GM12878 (cell line): Measurements from ENCODE around the gene COQ4. TPM values are rescaled to one million over a fixed set of nuclear protein-coding genes. Genes with fewer than 3 reads are reported as not detected.
"Not testable (repeated sequence)": the region's sequence is repeated elsewhere in the genome, so short reads cannot be mapped to it uniquely, and the experiment has no call there.

Experiments
- ATAC-seq: fragments of 200-7000 bp; cut with Tn5 transposase; 3 replicates; pipeline ENCODE4 v1.9.1; 2020; ENCODE audit warnings: mild to moderate bottlenecking, moderate library complexity
- BruUV-seq: library from RNA; stranded (reverse); fragments of 400-500 nt; replicated peaks from 2 replicates; lab custom pipeline; 2021; lab: Mats Ljungman, UMichigan
- CTCF ChIA-PET: fragments of 300-600 bp; sonication (Branson Sonifier 250); formaldehyde crosslinking; extraction: SDS; loops from one replicate; lab custom pipeline; 2021; ENCODE audit warnings: inconsistent platforms; lab: Yijun Ruan, JAX
- POLR2A ChIA-PET: fragments of 350-600 bp; formaldehyde crosslinking; extraction: SDS; loops from one replicate; lab custom pipeline; 2021; ENCODE audit warnings: inconsistent platforms; lab: Charles Lee
- RAD21 ChIA-PET: fragments of 300-600 bp; sonication (Branson Sonifier 250); formaldehyde crosslinking; loops from one replicate; lab custom pipeline; 2023; ENCODE audit warnings: antibody characterized with exemption; ENCODE audit not compliant: unreplicated experiment; lab: Charles Lee
- SMC1A ChIA-PET: fragments of 300-600 bp; sonication (Branson Sonifier 250); formaldehyde crosslinking; loops from one replicate; lab custom pipeline; 2023; ENCODE audit not compliant: unreplicated experiment, uncharacterized antibody; lab: Charles Lee
- DNase-seq: peaks from one replicate; pipeline ENCODE4 v3.0.0-alpha.2; 2011; ENCODE audit warnings: low read depth, low spot score
- FAIRE-seq: peaks from 3 replicates; lab custom pipeline; 2011; peaks lifted over from hg19 to GRCh38; lab: Jason Lieb, UNC
- H2AFZ ChIP-seq: 2 replicates; pipeline ENCODE4 v1.6.0; 2011; ENCODE audit warnings: low read depth, low read length, control low read depth; ENCODE audit not compliant: control insufficient read depth
- H3K27ac ChIP-seq: 2 replicates; pipeline ENCODE4 v1.5.1; 2011; ENCODE audit warnings: control low read depth; ENCODE audit not compliant: control insufficient read depth, insufficient read depth
- H3K27me3 ChIP-seq, 2 experiments: replicated peaks in 1 of 2; 2 replicates each; pipeline versions ENCODE4 v1.6.0 to v1.6.1; 2011; ENCODE audit warnings: low read length in 1 of 2; ENCODE audit not compliant: control insufficient read depth in 2 of 2, insufficient read depth in 2 of 2
- H3K36me3 ChIP-seq, 2 experiments: 2 replicates each; pipeline ENCODE4 v1.5.1; 2011; ENCODE audit warnings: low read length in 1 of 2; ENCODE audit not compliant: control insufficient read depth in 2 of 2, insufficient read depth in 2 of 2
- H3K4me1 ChIP-seq: 2 replicates; pipeline ENCODE4 v1.6.1; 2011; ENCODE audit warnings: mild to moderate bottlenecking, low read length, moderate library complexity, mixed read lengths; ENCODE audit not compliant: control insufficient read depth, insufficient read depth
- H3K4me2 ChIP-seq: 2 replicates; pipeline ENCODE4 v1.6.0; 2011; ENCODE audit warnings: control low read depth; ENCODE audit not compliant: control insufficient read depth, insufficient read depth
- H3K4me3 ChIP-seq: fragments of 200-600 bp; sonication (generic); 2 replicates; pipeline ENCODE4 v1.5.1; 2016
- H3K79me2 ChIP-seq: 2 replicates; pipeline ENCODE4 v1.6.0; 2011; ENCODE audit warnings: low read length; ENCODE audit not compliant: control insufficient read depth, insufficient read depth
- H3K9ac ChIP-seq: 2 replicates; pipeline ENCODE4 v1.8.0; 2011; ENCODE audit warnings: low read length, control low read depth, mixed read lengths; ENCODE audit not compliant: control insufficient read depth, insufficient read depth
- H3K9me3 ChIP-seq: replicated peaks from 3 replicates; pipeline ENCODE4 v1.5.1; 2011; ENCODE audit warnings: mild to moderate bottlenecking, low read length; ENCODE audit not compliant: control insufficient read depth, insufficient read depth
- H4K20me1 ChIP-seq: 2 replicates; pipeline ENCODE4 v1.6.0; 2011; ENCODE audit not compliant: control insufficient read depth, insufficient read depth
- ETV6 ChIP-seq, 2 experiments: fragments of 450-650 bp in 1 of 2; IDR thresholded peaks in 1 of 2; conservative IDR thresholded peaks in 1 of 2; 2 replicates each; pipeline ENCODE4 v1.6.1; 2014; ENCODE audit warnings: antibody characterized with exemption in 1 of 2, borderline replicate concordance in 1 of 2, low read depth in 1 of 2, mild to moderate bottlenecking in 1 of 2, moderate library complexity in 1 of 2
- HDAC6 ChIP-seq: fragments of 200-600 bp; sonication (generic); IDR thresholded peaks from one replicate; pipeline ENCODE4 v1.8.0; 2017; ENCODE audit warnings: antibody characterized with exemption; ENCODE audit not compliant: unreplicated experiment
- NBN ChIP-seq: fragments of 450-650 bp; IDR thresholded peaks from 2 replicates; pipeline ENCODE4 v1.6.1; 2016
- RCOR1 ChIP-seq: conservative IDR thresholded peaks from 2 replicates; pipeline ENCODE4 v1.6.1; 2012; ENCODE audit warnings: low read depth, low read length, improper control_type of control experiment
- SREBF1 ChIP-seq: IDR thresholded peaks from 2 replicates; pipeline ENCODE4 v1.6.1; 2012; ENCODE audit warnings: mild to moderate bottlenecking, low read length
- WGBS: methylation state at CpG from one replicate; pipeline ENCODE4 v1.1.6; 2016; ENCODE audit warnings: low lambda C conversion rate; ENCODE audit not compliant: insufficient replicate concordance, insufficient coverage; ENCODE audit errors: missing lambda C conversion rate; 5-methylcytosine and 5-hydroxymethylcytosine counted together
- in situ Hi-C: fragments of 300-500 bp; cut with MboI; formaldehyde crosslinking; loops from 9 replicates; pipeline ENCODE4 v1.14.3; 2018; ENCODE audit warnings: mixed read lengths
- intact Hi-C: fragments of 100-400 bp; cut with micrococcal nuclease; formaldehyde crosslinking; loops from one replicate; pipeline ENCODE4 v1.14.2; 2022; ENCODE audit not compliant: unreplicated experiment
- polyA plus RNA-seq, 11 experiments: library from polyadenylated mRNA; depleted of rRNA in 4 of 11; unstranded in 6 of 11; stranded (reverse) in 5 of 11; fragments of >200 nt; fragmentation: Nextera tagmentation in 4 of 11; fragmentation: Illumina TruSeq in 1 of 11; extraction: Ambion mirVana in 4 of 11; extraction: Trizol in 1 of 11; gene quantifications; 1 replicate in 1 of 11; 2 replicates in 10 of 11; pipeline versions ENCODE4 v1.2.1 to v1.2.3, GENCODE V29; 2011 to 2016; ENCODE audit warnings: inconsistent platforms in 2 of 11, missing spikeins in 2 of 11, low read depth in 1 of 11
- total RNA-seq, 4 experiments: library from RNA; depleted of rRNA in 3 of 4; stranded (reverse); fragments of >200 nt in 3 of 4; fragmentation: Illumina TruSeq in 1 of 4; extraction: Trizol in 1 of 4; gene quantifications; 2 replicates each; pipeline versions ENCODE4 v1.2.1 to v1.2.3, GENCODE V29; 2013 to 2021
- TF ChIP-seq, protein P1 (sequence below): fragments of 450-650 bp; IDR thresholded peaks from 2 replicates; pipeline ENCODE4 v1.6.1; 2017; ENCODE audit warnings: mild to moderate bottlenecking, moderate library complexity

Gene COQ4
- total and polyA plus RNA-seq, 10 of the 15 experiments (the other 5 are each of a cell fraction or from before 2014, with no cell fraction given), result 3.8 to 64.1 (median 38.6) TPM

DNA sequence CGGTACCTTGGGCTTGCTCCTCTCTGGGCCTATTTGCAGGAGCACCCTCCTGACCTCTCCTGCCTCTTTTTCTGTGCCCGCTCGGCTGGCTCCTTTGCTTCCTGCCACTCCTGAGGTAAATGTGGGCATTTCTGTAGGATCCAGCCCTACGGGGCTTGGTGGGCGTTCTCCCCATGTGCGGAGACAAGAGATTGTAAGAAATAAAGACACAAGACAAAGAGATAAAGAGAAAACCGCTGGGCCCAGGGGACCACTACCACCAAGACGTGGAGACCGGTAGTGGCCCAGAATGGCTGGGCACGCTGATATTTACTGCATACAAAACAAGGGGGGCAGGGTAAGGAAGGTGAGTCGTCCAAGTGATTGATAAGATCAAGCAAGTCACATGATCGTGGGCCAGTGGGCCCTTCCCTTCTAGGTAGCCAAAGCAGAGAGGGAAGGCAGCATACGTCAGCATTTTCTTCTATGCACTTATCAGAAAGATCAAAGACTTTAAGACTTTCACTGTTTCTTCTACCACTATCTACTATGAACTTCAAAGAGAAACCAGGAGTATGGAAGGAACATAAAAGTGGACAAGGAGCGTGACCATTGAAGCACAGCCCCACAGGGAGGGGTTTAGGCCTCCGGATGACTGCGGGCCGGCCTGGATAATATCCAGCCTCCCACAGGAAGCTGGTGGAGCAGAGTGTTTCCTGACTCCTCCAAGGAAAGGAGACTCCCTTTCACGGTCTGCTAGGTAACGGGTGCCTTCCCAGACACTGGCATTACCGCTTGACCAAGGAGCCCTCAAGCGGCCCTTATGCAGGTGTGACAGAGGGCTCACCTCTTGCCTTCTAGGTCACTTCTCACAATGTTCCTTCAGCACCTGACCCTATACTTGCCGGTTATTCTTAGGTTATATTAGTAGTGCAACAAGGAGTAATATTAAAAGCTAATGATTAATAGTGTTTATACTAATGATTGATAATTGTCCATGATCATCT lies 43.3 kb upstream of the COQ4 start:
- H4K20me1 ChIP-seq, FAIRE-seq, H3K9ac ChIP-seq, DNase-seq, CTCF ChIA-PET, intact Hi-C loops, H3K27me3 ChIP-seq, H3K36me3 ChIP-seq, RAD21 ChIA-PET, in situ Hi-C loops, ATAC-seq, H3K27ac ChIP-seq, H3K4me1 ChIP-seq, SMC1A ChIA-PET, BruUV-seq, H3K4me3 ChIP-seq, H3K4me2 ChIP-seq, H2AFZ ChIP-seq, H3K9me3 ChIP-seq: not testable (repeated sequence)
- POLR2A ChIA-PET, result interaction anchor here (0.5 to 0.6 kb wide), 2 partner anchors 77 to 157 kb away, joined by 4 to 7 read pairs; no protein-coding TSS in a partner anchor
- 89% methylated on average over 22 of the region's 22 CpGs for WGBS
- peaks cover 17% of the 10 kb centered on the region for H3K79me2 ChIP-seq

DNA sequence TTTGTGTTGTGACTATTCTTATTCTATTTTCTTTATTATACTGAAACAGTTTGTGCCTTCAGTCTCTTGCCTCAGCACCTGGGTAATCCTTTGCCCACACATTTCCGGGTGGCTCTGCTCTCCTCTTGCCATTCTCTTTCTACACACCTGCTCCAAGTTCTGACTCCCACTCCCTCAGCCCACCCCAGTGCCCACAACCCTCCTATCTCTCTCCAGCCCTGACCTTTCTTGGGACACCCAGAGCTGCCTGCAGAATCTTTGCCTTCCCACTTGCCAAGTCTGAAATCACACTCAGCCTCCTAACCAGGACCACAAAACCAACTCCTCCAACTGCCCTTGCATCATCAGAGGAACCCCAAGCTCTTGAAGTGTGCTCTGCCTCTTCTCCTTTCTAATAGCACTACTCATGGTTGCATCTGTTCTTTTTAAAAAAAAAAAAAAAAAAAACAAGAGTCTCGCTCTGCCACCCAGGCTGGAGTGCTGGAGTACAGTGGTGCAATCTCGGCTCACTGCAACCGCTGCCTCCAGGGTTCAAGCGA lies 42.5 kb upstream of the COQ4 start:
- no peak for DNase-seq
- Histone ChIP-seq H3K79me2 (peaks cover 10% of the 10 kb centered on the region), H3K4me3 (no peak overlapping the region), H3K36me3 (no peaks in the 10 kb centered on the region), H3K9me3 (no peaks in the 10 kb centered on the region), H2AFZ (no peak overlapping the region), H3K4me1 (no peaks in the 10 kb centered on the region), H3K27ac (no peak overlapping the region), H3K9ac (no peak overlapping the region), H4K20me1 (no peaks in the 10 kb centered on the region), H3K27me3 (no peaks in the 10 kb centered on the region; a peak in 1 of 4 replicates), H3K4me2 (no peak overlapping the region)
- ChIA-PET RAD21 (no interaction called here), POLR2A (interaction anchor here (0.6 to 0.7 kb wide), 2 partner anchors 25 to 157 kb away, joined by 6 to 7 read pairs; no protein-coding TSS in a partner anchor), CTCF (no interaction called here), SMC1A (no interaction called here)
- no peak for TF ChIP-seq ETV6 (conservative IDR thresholded peaks at IDR 0.05 in 1 of 2, IDR thresholded peaks at IDR 0.05 in 1 of 2; ENCODE audit: borderline replicate concordance in 1 of 2, low read depth in 1 of 2)
- no peak for TF ChIP-seq RCOR1
- no peak for TF ChIP-seq SREBF1
- TF ChIP-seq HDAC6, result no peak
- TF ChIP-seq NBN, result no peak
- TF ChIP-seq, protein P1, sequence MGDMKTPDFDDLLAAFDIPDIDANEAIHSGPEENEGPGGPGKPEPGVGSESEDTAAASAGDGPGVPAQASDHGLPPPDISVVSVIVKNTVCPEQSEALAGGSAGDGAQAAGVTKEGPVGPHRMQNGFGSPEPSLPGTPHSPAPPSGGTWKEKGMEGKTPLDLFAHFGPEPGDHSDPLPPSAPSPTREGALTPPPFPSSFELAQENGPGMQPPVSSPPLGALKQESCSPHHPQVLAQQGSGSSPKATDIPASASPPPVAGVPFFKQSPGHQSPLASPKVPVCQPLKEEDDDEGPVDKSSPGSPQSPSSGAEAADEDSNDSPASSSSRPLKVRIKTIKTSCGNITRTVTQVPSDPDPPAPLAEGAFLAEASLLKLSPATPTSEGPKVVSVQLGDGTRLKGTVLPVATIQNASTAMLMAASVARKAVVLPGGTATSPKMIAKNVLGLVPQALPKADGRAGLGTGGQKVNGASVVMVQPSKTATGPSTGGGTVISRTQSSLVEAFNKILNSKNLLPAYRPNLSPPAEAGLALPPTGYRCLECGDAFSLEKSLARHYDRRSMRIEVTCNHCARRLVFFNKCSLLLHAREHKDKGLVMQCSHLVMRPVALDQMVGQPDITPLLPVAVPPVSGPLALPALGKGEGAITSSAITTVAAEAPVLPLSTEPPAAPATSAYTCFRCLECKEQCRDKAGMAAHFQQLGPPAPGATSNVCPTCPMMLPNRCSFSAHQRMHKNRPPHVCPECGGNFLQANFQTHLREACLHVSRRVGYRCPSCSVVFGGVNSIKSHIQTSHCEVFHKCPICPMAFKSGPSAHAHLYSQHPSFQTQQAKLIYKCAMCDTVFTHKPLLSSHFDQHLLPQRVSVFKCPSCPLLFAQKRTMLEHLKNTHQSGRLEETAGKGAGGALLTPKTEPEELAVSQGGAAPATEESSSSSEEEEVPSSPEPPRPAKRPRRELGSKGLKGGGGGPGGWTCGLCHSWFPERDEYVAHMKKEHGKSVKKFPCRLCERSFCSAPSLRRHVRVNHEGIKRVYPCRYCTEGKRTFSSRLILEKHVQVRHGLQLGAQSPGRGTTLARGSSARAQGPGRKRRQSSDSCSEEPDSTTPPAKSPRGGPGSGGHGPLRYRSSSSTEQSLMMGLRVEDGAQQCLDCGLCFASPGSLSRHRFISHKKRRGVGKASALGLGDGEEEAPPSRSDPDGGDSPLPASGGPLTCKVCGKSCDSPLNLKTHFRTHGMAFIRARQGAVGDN, result no peak
- no TSS peak for BruUV-seq
- in situ Hi-C loops (no loop called here), intact Hi-C loops (no loop called here)
- 87% methylated on average over 5 of the region's 5 CpGs for WGBS
- no peak for FAIRE-seq
- ATAC-seq, result no peak
